HG03095 (cell line): ENCODE data around the gene STAG1.
"Not testable (repeated sequence)": the region's sequence is repeated elsewhere in the genome, so short reads cannot be mapped to it uniquely, and the experiment has no call there.

Experiments
- ATAC-seq: cut with Tn5 transposase; IDR thresholded peaks from one replicate; pipeline ENCODE4 v1.9.1; 2021; ENCODE audit warnings: moderate library complexity; ENCODE audit not compliant: unreplicated experiment

STAG1 gene

DNA sequence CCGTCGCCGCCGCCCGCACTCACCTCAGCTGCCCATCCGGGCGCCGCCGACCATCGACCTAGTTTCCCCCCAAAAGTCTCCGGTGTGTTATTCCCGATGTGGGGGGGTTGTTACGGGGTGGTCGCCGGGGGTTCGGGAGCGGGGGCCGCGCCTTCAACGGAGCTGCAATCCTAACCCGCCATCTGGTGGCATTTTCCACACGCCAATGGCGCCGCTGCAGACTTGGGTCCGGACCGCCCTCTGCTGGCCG lies at the start of gene STAG1:
Gene STAG1 (minus strand): TSS at position 207 of the 250 bp plus-strand sequence. CDS start 121,480 bp downstream, outside the sequence.
- no peak for ATAC-seq

DNA sequence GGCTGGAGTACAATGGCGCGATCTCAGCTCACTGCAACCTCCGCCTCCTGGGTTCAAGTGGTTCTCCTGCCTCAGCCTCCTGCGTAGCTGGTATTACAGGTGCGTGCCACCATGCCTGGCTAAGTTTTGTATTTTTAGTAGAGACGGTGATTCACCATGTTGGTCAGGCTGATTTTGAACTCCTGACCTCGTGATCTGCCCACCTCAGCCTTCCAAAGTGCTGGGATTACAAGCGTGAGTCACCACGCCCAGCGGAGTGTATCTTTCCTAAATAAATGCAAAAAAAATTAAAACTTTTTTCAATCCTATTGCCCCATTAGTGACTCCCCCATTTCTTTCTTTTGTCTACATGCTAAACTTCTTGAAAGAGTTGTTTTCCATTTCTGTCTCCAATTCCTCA lies 49.0 kb upstream of the STAG1 start:
- not testable (repeated sequence) for ATAC-seq

DNA sequence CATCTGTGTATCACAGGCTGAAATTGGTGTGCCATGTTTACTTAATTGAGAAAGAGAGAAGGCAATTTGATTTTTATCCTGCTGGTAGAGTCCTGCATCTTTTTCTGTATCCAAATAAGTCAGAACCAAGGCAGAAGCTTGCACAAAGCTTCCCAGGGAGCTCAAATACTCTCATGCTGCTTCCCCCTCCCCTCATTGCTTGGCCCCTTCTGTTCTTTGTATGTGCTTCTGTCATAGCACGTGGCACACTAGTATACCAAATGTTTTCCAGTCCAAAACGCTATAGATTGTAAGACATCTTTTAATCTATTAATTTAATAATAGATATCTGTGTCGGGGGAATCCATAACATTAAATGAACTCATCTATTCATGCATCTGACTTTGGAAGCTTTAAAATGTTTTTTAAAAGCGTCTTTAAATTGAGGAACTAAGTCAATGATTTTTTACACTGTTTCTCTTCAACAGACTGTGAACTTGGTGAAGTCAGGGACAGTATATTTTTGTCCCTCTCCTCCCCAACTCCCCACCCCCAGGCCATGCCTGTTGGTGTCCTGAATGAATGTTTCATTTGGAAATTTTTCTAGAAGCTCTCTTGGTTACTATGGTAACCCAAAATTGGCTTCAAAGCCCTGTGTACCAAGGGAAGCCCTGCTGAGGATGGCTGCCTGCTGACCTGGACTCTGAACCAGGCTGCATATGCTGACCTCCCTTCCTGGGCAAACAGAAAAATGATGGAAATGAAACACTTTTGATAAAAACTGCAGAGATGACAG lies 40.6 kb upstream of the STAG1 start:
- no peak for ATAC-seq

DNA sequence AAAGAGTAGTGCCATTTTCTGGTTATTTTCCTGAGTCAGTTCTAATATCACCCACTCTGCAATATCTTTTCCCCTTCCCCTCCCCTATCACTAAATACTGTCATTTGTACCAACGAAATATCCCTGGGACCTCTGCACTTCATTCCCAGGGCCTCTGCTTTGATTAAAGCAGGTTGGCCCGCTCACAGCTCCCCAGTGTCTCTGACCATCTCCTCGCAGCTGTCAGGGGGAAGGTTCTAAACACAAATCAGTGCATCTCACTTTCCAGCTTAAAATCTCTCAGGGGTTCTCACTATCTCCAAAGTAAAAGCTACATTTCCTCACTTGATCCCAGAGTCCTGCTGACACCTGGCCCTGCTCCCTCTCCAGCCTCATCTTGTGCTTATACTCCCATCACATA lies 38.6 kb upstream of the STAG1 start:
- ATAC-seq, result no peak

DNA sequence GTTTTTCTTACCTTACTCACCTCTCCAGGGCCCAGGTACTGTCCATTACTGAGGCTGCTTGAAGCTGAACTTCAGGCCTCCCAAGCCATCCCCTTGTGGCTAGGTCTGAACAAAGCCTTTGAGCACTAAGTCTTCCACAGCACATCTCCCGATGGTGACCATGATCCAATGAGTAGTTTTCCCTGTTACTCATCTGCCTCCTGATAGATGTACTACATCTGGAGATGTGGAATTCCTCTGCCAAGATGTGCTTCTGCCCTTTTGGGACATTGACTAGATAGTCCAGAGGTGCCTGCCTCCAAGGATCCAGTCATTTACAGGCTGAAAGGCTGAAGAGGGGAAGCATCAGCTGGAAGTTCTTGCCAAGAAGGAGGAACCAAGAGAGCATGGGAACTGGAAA lies 37.8 kb upstream of the STAG1 start:
- ATAC-seq, result no peak

DNA sequence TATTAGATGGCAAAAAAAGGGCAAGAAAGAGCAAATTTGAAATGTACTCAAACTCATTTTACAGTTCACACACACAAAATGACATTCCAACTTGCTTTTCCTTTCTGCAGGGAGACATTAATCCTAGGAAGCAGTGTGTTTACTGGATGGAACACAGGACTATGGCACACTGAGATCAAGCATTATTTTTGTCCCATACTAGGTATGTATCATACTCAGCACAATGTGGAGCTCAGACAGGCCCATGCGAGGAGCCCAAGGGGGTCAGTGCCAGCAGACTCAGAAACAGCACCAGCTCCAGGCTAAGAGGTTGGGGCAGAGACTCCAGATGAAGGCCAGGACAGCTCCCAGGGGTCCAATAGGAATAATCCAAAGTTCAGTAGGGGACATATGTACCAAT lies 36.0 kb upstream of the STAG1 start:
- no peak for ATAC-seq

DNA sequence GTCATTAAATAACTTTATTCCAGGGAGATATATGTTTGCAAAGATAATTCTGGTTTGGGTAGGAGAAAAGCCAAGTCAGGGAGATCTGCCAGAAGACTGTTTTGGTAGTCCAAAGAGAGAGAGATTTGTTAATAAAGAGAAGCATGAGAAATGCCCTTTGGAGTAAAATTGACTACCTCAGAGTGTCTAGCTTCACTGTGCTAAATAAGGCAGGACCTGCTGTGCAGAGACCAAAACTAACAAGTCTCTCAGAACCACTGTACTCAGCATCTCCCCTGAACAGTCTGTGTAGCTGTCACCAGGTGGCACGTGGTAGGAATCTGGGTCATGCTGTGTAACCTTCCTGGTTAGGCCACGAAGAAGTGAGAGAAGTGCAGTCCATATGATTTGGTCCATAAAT lies 35.2 kb upstream of the STAG1 start:
- no peak for ATAC-seq

DNA sequence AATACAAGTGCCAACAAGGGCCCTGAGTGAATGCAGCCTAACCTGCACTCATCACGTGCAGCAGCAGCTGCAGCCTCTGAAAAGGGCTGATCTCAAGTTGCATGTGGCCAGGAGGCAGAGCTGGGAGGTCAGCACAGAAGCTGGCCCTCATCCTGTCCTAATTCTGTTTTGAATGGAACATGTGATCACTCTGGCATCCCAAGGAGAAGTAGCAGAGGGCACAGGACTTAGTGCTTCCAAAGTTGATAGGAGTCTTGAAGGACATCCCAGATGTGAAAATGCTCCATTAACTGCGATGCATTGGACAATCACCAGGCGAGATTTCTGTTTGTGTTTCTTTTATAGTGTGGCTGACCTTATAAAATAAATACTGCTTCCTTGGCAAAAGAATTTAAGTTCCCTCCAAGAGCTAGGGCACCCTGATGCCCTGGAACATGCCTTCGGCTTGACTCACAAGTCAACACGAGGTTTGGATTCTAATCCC lies 31.6 kb upstream of the STAG1 start:
- no peak for ATAC-seq

DNA sequence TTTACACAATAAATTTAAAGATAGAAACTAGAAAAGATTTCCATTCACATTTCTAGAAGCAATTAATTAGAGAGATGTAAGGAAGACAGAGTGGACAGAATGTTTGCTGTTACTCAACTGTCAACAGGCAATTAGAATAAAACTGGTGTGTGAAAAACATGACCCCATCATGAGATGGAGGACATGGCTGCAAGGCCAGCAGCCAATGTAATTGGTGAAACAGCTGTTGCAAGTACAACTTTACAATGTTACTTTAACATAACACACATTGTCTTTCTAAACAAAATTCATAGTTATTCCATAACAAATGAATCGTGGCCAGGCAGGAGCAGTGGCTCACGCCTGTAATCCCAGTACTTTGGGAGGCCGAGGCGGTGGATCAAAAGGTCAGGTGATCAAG lies 28.6 kb upstream of the STAG1 start:
- ATAC-seq, result no peak

DNA sequence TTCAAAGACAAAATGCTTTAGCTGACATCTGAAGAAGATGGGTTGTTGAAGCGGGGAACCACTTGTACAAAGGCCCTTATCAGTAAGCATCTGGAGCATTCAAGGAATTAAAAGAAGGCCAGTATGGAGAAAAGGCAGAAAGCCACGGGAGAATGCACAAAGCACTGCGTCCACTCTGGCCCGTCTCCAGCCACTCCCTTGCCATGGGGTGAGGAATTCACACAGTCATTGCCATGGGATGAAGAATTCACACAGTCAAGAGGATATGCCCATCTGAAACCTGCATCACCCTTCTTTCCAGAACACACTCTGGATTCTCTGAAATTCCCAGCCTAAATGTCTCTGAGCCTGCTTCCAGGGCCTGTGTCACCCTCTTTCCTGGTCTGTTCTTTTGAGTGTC lies 26.7 kb upstream of the STAG1 start:
- ATAC-seq, result no peak

DNA sequence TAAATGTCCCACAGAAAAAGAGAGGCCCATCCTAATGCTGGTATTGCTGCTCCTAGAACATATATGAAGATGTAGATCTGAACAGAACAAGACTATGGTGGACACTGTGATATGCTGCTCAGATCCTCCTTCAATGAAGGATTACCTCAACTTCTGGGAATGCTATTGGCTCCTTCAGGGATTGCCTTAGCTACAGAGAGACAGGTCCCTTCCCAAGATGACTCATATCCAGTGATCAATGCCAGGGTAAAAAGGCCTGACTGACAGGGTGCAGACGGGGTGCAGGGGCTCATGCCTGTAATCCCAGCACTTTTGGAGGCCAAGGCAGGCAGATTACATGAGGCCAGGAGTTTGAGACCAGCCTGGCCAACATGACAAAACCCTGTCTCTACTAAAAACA lies 20.5 kb upstream of the STAG1 start:
- ATAC-seq, result no peak

DNA sequence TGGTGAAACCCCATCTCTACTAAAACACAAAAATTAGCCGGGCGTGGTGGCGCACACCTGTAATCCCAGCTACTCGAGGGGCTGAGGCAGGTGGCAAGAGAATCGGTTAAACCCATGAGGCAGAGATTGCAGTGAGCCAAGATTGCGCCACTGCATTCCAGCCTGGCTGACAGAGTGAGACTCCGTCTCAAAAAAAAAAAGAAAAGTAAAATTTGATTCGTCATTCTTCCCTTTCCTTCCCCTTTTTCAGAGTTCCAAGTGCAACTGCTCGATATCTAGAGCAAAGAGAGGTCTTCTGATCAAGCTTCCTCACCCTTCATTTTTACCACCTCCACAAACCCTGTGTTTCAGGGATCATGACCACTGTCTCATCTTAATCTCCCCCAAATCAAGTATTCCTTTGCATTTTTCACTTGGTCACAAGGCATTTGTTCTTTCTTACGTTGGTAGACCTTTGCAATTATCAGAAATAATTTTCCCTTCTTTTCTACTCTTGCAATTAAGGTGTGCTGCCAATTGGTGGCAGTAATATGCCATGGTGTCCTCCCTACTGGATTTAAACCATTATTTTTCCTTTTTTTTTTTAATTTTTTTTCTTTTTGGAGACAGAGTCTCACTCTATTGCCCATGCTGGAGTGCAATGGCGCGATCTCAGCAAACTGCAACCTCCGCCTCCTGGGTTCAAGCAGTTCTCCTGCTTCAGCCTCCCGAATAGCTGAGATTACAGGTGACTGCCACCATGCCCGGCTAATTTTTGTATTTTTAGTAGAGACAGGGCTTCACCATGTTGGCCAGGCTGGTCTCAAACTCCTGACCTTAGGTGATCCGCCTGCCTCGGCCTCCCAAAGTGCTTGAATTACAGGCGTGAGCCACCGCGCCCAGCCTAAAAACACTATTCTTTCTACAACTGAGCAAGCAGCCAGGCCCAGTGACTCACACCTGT lies 6.3 kb upstream of the STAG1 start:
- not testable (repeated sequence) for ATAC-seq

DNA sequence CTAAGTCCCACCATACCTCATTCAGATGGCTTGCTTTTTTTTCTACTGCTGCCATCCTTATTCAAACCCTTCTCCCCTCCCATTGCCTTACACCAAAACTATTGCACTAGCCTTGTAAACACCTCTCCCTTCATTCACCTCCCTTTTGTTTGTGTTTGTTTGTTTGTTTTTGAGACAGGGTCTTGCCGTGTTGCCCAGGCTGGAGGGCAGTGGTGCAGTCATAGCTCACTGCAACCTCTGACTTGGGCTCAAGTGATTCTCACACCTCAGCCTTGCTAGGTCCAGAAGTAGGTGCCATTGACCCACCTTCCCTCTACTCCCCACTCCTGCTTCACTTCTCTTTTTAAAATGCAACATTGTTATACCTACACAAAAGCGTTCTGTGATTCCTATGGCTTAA lies 3.0 kb upstream of the STAG1 start:
- ATAC-seq, result no peak

DNA sequence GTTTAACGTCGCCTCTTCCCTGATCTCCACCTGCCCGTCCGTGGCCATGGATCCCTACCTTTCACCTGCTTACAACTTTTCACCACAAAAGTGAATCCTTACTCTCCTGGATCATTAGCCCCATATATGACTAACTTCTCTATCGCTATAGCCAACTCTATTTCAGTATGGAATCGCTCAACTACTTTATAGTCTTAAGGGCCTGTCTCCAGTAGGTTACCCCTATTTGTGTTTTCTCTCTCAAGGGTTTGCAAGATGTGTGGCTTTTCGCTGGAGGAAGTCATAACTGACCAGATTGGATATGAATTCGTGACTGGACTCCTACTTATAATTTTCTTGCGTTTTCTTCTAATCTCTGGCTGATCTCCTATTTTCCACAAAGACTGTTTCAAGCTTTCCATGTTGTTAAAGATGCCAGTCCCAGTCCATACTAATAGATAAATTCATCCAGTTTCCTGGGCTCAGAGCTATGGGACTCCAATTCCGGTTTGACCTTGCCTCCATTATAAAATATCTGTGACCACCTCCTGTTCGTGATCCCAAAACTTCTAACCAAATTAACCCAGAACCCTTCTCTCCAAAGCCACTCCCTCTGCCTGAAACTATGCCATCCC lies 1.3 kb upstream of the STAG1 start:
- no peak for ATAC-seq

DNA sequence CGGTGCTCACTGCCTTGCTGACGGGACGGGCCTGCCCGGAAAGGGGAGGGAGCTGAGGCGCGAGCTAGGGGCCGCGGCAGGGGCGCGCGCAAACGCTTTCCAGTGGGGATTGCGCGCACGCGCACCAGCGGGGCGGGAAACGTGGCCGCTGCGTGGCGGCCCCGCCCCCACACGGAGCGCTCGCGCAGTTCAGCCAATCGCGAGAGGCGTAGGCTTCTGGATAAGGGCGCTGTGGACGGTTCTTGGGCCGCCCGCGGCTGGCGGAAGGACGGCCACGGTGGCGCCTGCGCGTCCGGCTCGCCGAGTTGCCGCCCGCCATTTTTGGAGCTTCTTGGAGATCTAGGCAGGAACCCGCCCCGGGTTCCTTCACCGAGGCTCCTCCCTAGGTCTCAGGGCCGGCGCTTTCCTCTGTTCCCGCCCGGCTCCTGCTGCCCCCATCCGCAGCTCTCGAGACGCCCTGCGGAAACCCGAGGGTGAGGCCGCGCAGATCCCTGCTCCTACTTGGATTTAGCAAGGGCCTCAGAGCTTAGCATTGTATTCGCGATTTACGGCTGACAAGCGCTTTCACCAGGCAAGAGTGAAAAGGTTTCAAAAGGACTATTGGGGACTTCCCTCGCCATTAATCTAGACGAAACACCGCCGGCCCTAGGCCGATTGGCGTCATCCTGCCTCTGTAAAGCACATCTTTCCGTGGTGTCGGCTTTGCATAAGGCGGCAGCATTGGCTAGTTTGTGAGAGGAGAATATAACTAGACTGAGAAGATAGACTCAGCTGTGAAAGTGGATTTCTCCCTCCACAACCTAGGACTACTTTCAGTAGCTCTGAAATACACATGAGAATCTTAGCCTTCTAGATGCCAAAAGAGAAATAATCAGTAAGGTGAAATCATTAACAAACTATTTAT lies 496 bp upstream of the STAG1 start:
- ATAC-seq, result peak; percentile 78

DNA sequence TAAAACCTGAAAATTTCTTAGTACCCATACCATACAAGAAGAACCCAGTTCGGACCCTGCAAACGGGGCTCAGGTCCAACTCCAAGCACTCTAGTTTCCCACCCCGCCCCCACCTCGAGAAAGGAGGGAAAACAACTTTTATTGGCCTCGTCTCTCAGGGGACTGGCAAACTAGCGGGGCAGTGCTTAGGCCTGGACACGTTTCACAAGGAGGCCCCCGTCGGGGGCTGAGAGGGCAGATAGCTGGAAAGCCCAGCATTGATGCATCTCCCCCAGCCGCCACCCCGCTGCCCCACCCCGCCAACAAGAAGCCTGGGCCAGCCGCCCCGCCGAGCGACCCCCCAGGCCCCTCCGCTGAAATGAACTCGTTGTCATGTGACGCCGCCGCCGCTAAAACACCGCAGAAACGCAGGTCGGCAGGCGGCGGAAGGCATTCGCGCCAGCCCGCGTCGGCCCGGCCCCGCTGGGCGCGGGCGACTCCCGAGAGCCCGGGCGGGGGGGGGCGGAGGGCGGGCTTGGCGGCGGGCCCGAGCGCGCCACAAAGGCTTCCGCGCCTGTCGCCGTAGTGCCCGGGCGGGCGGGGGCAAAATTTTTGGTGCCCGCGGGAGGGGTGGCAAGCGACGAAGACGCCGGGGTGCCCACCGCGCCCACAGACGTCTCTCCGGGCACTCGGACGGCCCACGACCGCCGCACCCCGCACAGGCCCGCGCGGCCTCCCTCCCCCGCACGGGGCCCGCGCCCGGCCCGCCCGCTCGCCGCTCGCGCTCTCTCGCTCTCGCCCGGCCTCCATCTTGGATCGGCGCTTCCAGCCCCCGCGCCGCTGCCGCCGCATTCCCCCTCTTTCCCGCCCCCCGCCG lies 634 bp downstream of the STAG1 start:
- ATAC-seq, result peak; percentile 8

DNA sequence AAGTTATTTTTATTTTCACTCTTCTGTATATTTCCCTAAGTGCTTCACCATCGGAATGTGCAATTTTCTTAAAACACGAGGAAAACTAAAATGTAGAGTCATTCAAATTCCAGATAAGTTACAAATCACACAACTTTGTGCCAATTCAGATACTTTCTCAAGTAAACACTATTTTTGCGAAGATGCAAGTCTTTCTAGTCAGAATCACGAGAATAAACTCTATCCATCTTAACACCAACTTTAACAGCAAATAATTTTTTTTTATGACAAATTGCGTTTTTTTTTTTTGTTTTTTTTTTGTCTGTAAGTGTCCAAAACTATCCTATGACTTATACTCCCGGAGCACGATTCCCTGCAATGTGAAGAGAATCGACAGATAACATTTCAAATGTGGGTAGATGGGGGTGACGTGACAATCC lies 1.3 kb downstream of the STAG1 start:
- no peak for ATAC-seq

DNA sequence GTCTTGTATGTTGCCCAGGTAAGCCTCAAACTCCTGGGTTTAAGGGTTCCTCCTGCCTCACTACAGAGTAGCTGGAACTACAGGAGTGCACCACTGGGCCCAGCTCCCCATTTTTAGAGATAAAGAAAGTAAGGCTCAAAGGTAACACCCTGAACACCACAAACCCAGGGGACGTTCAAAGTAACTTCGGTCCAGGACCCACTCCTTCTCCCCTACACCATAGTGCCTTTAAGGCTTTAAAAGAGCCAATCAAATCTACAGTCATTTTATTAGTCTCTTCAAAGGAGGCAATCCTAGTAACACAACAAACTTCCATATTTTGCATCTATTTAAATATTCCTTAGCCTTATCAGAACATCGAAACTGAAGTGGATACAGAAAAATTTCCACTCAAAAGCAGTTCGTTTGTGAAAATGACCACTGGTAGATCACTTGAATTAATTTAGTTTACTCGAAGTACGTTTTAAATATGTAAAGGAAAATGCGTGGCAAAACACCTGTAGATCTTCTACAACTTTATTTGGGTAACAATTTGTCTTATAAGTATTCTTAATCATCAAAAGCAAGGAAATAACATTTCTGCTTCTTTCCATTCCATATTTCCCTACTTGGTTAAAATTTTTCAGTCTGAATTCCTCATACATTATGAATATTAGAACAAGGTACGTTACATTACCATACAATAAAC lies 1.8 kb downstream of the STAG1 start:
- no peak for ATAC-seq

DNA sequence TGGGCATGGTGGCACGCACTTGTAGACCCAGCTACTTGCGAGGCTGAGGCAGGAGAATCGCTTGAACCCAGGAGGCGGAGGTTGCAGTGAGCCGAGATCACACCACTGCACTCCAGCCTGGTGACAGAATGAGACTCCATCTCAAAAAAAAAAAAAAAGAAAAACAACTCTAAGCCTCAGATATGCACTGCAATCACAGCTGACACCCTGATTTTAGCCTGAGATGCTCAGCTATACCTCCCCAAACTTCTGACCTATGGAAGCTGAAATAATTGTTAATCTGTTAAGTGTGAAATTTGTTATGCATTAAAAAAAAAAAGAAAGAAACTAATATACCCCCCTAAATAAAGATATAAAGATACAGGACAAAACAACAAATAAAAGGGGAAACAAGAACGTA lies 2.6 kb downstream of the STAG1 start:
- ATAC-seq, result not testable (repeated sequence)
